ENCODE data around the gene ARL4A. TPM values are rescaled to one million over a fixed set of nuclear protein-coding genes. Genes with fewer than 3 reads are reported as not detected.

ARL4A gene
- total RNA-seq, 4 donors from 2014 or later = 38.5 to 89.7 (median 72.7) TPM

GRCh38 chr7:12712236-12712635 lies 24.8 kb downstream of the ARL4A start:
- intact Hi-C loops (cut with DNase I; ENCODE audit: low total_unique reads) = no loop called here
- Histone ChIP-seq H3K27ac (no peak overlapping the region), H3K4me3 (no peak overlapping the region), H3K36me3 (no peaks in the 10 kb centered on the region), H3K4me1 (no peaks in the 10 kb centered on the region), H3K9me3 (no peaks in the 10 kb centered on the region), H3K27me3 (no peaks in the 10 kb centered on the region)
- no peak for DNase-seq
- TF ChIP-seq POLR2A (IDR thresholded peaks at IDR 0.05) (no peak), CTCF (IDR thresholded peaks at IDR 0.05) (no peak)

- TF ChIP-seq POLR2A (IDR thresholded peaks at IDR 0.05) = no peak
- Histone ChIP-seq H3K36me3 (no peaks in the 10 kb centered on the region), H3K9me3 (no peaks in the 10 kb centered on the region), H3K27ac (no peak overlapping the region), H3K4me3 (no peak overlapping the region), H3K27me3 (no peaks in the 10 kb centered on the region), H3K4me1 (peaks cover 0 to 2% of the 10 kb centered on the region in 2 donors)
- intact Hi-C loops (cut with DNase I; ENCODE audit: low total_unique reads) = no loop called here
- DNase-seq = no peak
Observed at GRCh38 chr7:12713625-12714378, 26.4 kb downstream of the ARL4A start.

DNA sequence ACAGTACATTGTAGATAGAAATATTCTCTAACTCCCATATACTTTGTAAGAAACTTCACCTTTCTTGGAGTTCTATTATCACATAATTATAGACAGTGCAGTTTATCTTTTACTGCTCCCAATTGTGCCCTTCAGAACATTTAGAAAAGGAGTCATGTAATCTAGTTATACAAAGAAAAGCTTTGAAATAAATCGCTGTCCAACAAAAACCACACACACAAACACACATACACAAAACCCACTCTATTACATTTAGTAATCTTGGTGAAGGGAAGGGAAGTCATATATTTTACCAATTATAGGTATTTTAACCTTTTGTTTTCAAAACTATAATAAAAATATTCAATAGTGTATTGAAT lies 26.9 kb downstream of the ARL4A start:
- no peak for DNase-seq
- no peaks in the 10 kb centered on the region for H3K36me3 ChIP-seq
- no peaks in the 10 kb centered on the region for H3K9me3 ChIP-seq
- intact Hi-C loops (cut with DNase I; ENCODE audit: low total_unique reads) = no loop called here
- peaks cover 0 to 6% of the 10 kb centered on the region in 2 donors for H3K4me1 ChIP-seq
- no peaks in the 10 kb centered on the region for H3K27me3 ChIP-seq
- TF ChIP-seq CTCF (IDR thresholded peaks at IDR 0.05) (no peak), POLR2A (IDR thresholded peaks at IDR 0.05) (no peak)
- no peak overlapping the region for H3K4me3 ChIP-seq
- peak overlapping the region in 1 of 2 donors; percentile 23 for H3K27ac ChIP-seq

- H3K4me1 ChIP-seq = peaks cover 0 to 6% of the 10 kb centered on the region in 2 donors
- H3K4me3 ChIP-seq = no peak overlapping the region
Observed at GRCh38 chr7:12715372-12716133, 28.1 kb downstream of the ARL4A start.

GRCh38 chr7:12716134-12716681 lies 28.8 kb downstream of the ARL4A start:
- H3K36me3 ChIP-seq = no peaks in the 10 kb centered on the region
- DNase-seq = no peak
- no peak overlapping the region for H3K4me3 ChIP-seq
- H3K27ac ChIP-seq = peak overlapping the region; percentile 58 to 66
- TF ChIP-seq POLR2A (IDR thresholded peaks at IDR 0.05) = no peak
- no peak for TF ChIP-seq CTCF (IDR thresholded peaks at IDR 0.05)
- intact Hi-C loops (cut with DNase I; ENCODE audit: low total_unique reads) = no loop called here
- H3K4me1 ChIP-seq = peaks cover 0 to 6% of the 10 kb centered on the region in 2 donors
- no peaks in the 10 kb centered on the region for H3K27me3 ChIP-seq
- no peaks in the 10 kb centered on the region for H3K9me3 ChIP-seq

More at GRCh38 chr7:12715372-12716133, 28.1 kb downstream of the ARL4A start:
- Histone ChIP-seq H3K9me3 (no peaks in the 10 kb centered on the region), H3K27ac (peak overlapping the region; percentile 58 to 66), H3K27me3 (no peaks in the 10 kb centered on the region), H3K36me3 (no peaks in the 10 kb centered on the region)
- intact Hi-C loops (cut with DNase I; ENCODE audit: low total_unique reads) = no loop called here
- peak in 1 of 2 donors; percentile 30 for TF ChIP-seq POLR2A (IDR thresholded peaks at IDR 0.05)
- TF ChIP-seq CTCF (IDR thresholded peaks at IDR 0.05) = no peak
- DNase-seq = peak; percentile 50 to 61
